ENCODE measurements around the gene TYROBP. TPM values are rescaled to one million over a fixed set of nuclear protein-coding genes. Genes with fewer than 3 reads are reported as not detected.

TYROBP gene
- total RNA-seq, 1 donor from 2014 or later, result 367 TPM

- Histone ChIP-seq H3K27ac (peak within 1 kb of the TSS; percentile 71), H3K27me3 (no peaks in the 10 kb centered on the region), H3K9me3 (no peaks in the 10 kb centered on the region), H3K36me3 (peaks cover 8% of the 10 kb centered on the region), H3K4me3 (peak within 1 kb of the TSS; percentile 59), H3K4me1 (peaks cover 18% of the 10 kb centered on the region)
- TF ChIP-seq CTCF (IDR thresholded peaks at IDR 0.05), result no peak
- peak; percentile 51 for ATAC-seq
- DNase-seq, result peak; percentile 85
- intact Hi-C loops (cut with DNase I), result loop anchor here (10.0 kb wide), 1 partner anchor 51 kb away; no protein-coding TSS in a partner anchor
Measured at GRCh38 chr19:35935911-35936737, 28.0 kb upstream of the TYROBP start, which contains the start of gene LRFN3. Gene LRFN3 (plus strand): TSS chr19:35936374. CDS start chr19:35939426, 3,052 bp downstream.

GRCh38 chr19:35932291-35932936 lies 24.3 kb upstream of the TYROBP start:
- no peak for TF ChIP-seq CTCF (IDR thresholded peaks at IDR 0.05)
- Histone ChIP-seq H3K4me1 (peaks cover 23% of the 10 kb centered on the region), H3K9me3 (no peaks in the 10 kb centered on the region), H3K27me3 (no peaks in the 10 kb centered on the region), H3K36me3 (no peaks in the 10 kb centered on the region), H3K27ac (no peak overlapping the region), H3K4me3 (no peak overlapping the region)
- intact Hi-C loops (cut with DNase I), result loop anchor here (10.0 kb wide), 1 partner anchor 48 kb away; no protein-coding TSS in a partner anchor
- no peak for DNase-seq
- ATAC-seq, result no peak

- no peak for DNase-seq
- Histone ChIP-seq H3K9me3 (no peaks in the 10 kb centered on the region), H3K27ac (no peak overlapping the region), H3K4me1 (peaks cover 18% of the 10 kb centered on the region), H3K27me3 (no peaks in the 10 kb centered on the region), H3K4me3 (no peak overlapping the region), H3K36me3 (no peaks in the 10 kb centered on the region)
- peak; percentile 13 for TF ChIP-seq CTCF (IDR thresholded peaks at IDR 0.05)
- intact Hi-C loops (cut with DNase I), result loop anchor here (10.0 kb wide), 1 partner anchor 47 kb away; no protein-coding TSS in a partner anchor
- ATAC-seq, result no peak
Measured at GRCh38 chr19:35931874-35932202, 23.7 kb upstream of the TYROBP start.

GRCh38 chr19:35931161-35931873 lies 23.2 kb upstream of the TYROBP start:
- Histone ChIP-seq H3K27me3 (no peaks in the 10 kb centered on the region), H3K27ac (peak overlapping the region; percentile 63), H3K4me1 (peaks cover 15% of the 10 kb centered on the region), H3K9me3 (no peaks in the 10 kb centered on the region), H3K36me3 (no peaks in the 10 kb centered on the region), H3K4me3 (peak overlapping the region; percentile 37)
- DNase-seq, result peak; percentile 100
- peak; percentile 99 for ATAC-seq
- TF ChIP-seq CTCF (IDR thresholded peaks at IDR 0.05), result peak; percentile 82
- intact Hi-C loops (cut with DNase I), result loop anchor here (10.0 kb wide), 1 partner anchor 47 kb away; no protein-coding TSS in a partner anchor

- no peak for DNase-seq
- Histone ChIP-seq H3K36me3 (no peaks in the 10 kb centered on the region), H3K9me3 (no peaks in the 10 kb centered on the region), H3K27me3 (peaks cover 8% of the 10 kb centered on the region), H3K4me3 (no peak overlapping the region), H3K27ac (peak overlapping the region; percentile 42), H3K4me1 (peaks cover 6% of the 10 kb centered on the region)
- no peak for TF ChIP-seq CTCF (IDR thresholded peaks at IDR 0.05)
- ATAC-seq, result no peak
- intact Hi-C loops (cut with DNase I), result loop anchor here (10.0 kb wide), 1 partner anchor 45 kb away; no protein-coding TSS in a partner anchor
Measured at GRCh38 chr19:35929876-35930275, 21.8 kb upstream of the TYROBP start.

Data from upper lobe of right lung (tissue), 1 donor.